Left lung (tissue), 10 donors: ENCODE results near the gene DCAF8L2. TPM values are rescaled to one million over a fixed set of nuclear protein-coding genes. Genes with fewer than 3 reads are reported as not detected.
A peak's percentile ranks its signal among the peaks of the same experiment; 100 is the strongest.
"Not testable (repeated sequence)": the region's sequence is repeated elsewhere in the genome, so short reads cannot be mapped to it uniquely, and the experiment has no call there.

Source experiments
- ATAC-seq: fragments of 200-7000 bp; cut with Tn5 transposase; one replicate; pipeline ENCODE4 v1.9.1; 2020; ENCODE audit warnings: moderate library complexity
- DNase-seq, 4 donors: peaks; one replicate each; pipeline ENCODE4 v3.0.0-alpha.2; 2013 to 2020
- H3K27ac ChIP-seq, 2 donors: fragments of 200-600 bp; sonication (generic) in 1 of 2; one replicate each; pipeline versions ENCODE4 v1.5.0 to v1.8.0; 2020 to 2021
- H3K27me3 ChIP-seq, 2 donors: fragments of 200-600 bp; sonication (generic) in 1 of 2; one replicate each; pipeline versions ENCODE4 v1.5.0 to v1.8.0; 2020 to 2021
- H3K36me3 ChIP-seq, 2 donors: fragments of 200-600 bp; sonication (generic) in 1 of 2; one replicate each; pipeline versions ENCODE4 v1.5.0 to v1.8.0; 2020 to 2021
- H3K4me1 ChIP-seq, 2 donors: fragments of 200-600 bp; one replicate each; pipeline ENCODE4 v1.8.0; 2021
- H3K4me3 ChIP-seq, 2 donors: fragments of 200-600 bp; sonication (generic) in 1 of 2; one replicate each; pipeline versions ENCODE4 v1.5.0 to v1.8.0; 2020 to 2021; ENCODE audit warnings: mild to moderate bottlenecking in 1 of 2
- H3K9me3 ChIP-seq, 2 donors: fragments of 200-600 bp; sonication (generic) in 1 of 2; one replicate each; pipeline versions ENCODE4 v1.5.0 to v1.8.0; 2020 to 2021
- intact Hi-C, 2 donors: fragments of 100-400 bp; cut with DNase I; formaldehyde crosslinking; loops; one replicate each; pipeline versions ENCODE4 v1.11.2 to v1.14.2; 2022
- polyA plus RNA-seq, 6 donors: library from polyadenylated mRNA; unstranded; fragments of 120-200 nt; gene quantifications; one replicate each; pipeline ENCODE4 v1.2.1, GENCODE V29; 2013; ENCODE audit not compliant: insufficient read length in 6 of 6
- total RNA-seq, 2 donors: library from RNA; stranded (reverse); fragmentation: NEBNext Ultra II Directional; extraction: Animal tissue kit (Norgen Biotek cat#: 25700); gene quantifications; one replicate each; pipeline ENCODE4 v1.2.1, GENCODE V29; 2021
- TF ChIP-seq, protein P1 (sequence below), 2 donors: fragments of 200-600 bp; sonication (generic) in 1 of 2; IDR thresholded peaks; one replicate each; pipeline versions ENCODE4 v1.5.0 to v1.8.0; 2021; ENCODE audit warnings: antibody characterized with exemption in 2 of 2
- donor health status: DM: no; HTN: yes; CAD: no.
- donor health status: DM: no; HTN: no; CAD: no.

The DCAF8L2 gene
- total and polyA plus RNA-seq, 8 donors, result not detected

DNA sequence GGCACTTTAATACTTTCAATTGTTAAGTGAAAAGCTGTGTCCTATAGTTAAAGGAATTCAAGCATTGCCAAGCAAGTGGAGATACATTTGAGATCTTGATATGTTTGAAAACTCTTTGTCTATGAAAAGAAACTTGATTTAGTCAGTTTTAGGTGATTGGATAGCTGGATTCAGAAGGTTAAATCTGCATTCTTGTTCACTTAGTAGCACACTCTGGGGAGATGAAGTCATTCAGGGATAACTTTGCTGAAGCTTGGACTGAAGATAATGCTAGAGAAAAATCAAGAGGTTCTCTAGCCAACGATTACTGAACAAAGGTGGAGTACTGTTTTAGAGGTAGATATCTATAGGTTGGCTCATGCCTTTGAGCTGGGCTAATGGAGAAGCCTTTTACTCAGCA lies 90.6 kb downstream of the DCAF8L2 start:
- DNase-seq (no peak), ATAC-seq (no peak)
- Histone ChIP-seq H3K4me3 (no peak overlapping the region), H3K9me3 (no peaks in the 10 kb centered on the region), H3K36me3 (no peaks in the 10 kb centered on the region), H3K27ac (no peak overlapping the region), H3K4me1 (no peaks in the 10 kb centered on the region), H3K27me3 (no peaks in the 10 kb centered on the region)
- intact Hi-C loops, result no loop called here
- TF ChIP-seq, protein P1, sequence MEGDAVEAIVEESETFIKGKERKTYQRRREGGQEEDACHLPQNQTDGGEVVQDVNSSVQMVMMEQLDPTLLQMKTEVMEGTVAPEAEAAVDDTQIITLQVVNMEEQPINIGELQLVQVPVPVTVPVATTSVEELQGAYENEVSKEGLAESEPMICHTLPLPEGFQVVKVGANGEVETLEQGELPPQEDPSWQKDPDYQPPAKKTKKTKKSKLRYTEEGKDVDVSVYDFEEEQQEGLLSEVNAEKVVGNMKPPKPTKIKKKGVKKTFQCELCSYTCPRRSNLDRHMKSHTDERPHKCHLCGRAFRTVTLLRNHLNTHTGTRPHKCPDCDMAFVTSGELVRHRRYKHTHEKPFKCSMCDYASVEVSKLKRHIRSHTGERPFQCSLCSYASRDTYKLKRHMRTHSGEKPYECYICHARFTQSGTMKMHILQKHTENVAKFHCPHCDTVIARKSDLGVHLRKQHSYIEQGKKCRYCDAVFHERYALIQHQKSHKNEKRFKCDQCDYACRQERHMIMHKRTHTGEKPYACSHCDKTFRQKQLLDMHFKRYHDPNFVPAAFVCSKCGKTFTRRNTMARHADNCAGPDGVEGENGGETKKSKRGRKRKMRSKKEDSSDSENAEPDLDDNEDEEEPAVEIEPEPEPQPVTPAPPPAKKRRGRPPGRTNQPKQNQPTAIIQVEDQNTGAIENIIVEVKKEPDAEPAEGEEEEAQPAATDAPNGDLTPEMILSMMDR (IDR thresholded peaks at IDR 0.05), result no peak

DNA sequence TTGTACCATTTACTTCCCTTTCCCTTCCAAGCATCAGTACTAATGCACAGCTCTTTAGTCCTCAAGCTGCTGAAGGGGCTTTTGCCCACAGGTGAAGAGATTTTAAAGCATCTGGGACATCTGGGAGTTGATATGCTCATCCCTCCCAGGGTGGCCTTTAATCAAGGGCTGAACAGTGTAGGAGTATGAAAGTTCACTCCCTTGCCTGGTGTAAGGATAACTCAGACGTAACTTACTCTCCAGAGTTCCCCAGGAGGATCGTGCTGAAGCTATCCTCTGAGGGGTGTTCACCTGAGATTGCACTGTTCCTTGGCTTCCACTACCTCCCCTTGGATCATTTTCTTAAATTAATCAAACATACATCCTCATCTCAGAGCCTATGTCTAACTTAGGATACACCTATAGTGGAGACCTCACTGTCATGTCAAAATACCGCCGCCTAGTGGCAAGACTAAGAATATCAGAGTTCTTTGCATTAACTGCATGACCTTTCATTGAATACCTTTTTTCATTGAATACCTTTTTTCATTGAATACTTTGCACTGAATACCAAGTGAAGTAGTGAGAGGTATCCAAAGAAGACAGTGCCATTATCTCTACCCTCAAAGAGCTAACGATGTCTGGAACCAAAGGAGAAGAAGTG lies 93.5 kb downstream of the DCAF8L2 start:
- ATAC-seq (peak; percentile 33), DNase-seq (peak in 1 of 4 donors; percentile 7)
- TF ChIP-seq, protein P1 (IDR thresholded peaks at IDR 0.05), result peak in 1 of 2 donors; percentile 27
- H3K27ac ChIP-seq, H3K4me3 ChIP-seq, H3K36me3 ChIP-seq, intact Hi-C loops, H3K27me3 ChIP-seq, H3K9me3 ChIP-seq, H3K4me1 ChIP-seq: not testable (repeated sequence)

DNA sequence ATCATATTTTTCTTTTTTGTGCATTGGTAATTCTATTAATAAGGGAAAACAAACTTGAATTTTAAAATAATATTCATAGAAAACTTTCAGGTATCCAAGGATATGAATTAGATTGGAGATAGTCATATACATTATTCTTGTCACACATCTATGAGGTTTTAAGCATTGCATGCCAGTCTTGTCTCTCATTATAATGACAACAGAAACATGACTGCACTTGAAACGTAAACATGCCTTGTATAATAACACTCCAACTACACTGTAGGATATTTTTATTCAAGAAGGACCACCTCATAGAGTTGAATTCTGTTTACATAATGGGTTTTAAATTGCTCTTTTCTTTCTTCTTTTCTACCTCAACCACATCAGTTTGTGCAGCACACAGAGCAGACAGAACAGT lies 104.5 kb downstream of the DCAF8L2 start:
- Histone ChIP-seq H3K4me3 (no peak overlapping the region), H3K9me3 (no peaks in the 10 kb centered on the region), H3K27me3 (peaks cover 0 to 2% of the 10 kb centered on the region in 2 donors), H3K4me1 (no peaks in the 10 kb centered on the region), H3K36me3 (no peaks in the 10 kb centered on the region), H3K27ac (no peak overlapping the region)
- ATAC-seq (no peak), DNase-seq (no peak)
- intact Hi-C loops, result no loop called here
- TF ChIP-seq, protein P1 (IDR thresholded peaks at IDR 0.05), result no peak

DNA sequence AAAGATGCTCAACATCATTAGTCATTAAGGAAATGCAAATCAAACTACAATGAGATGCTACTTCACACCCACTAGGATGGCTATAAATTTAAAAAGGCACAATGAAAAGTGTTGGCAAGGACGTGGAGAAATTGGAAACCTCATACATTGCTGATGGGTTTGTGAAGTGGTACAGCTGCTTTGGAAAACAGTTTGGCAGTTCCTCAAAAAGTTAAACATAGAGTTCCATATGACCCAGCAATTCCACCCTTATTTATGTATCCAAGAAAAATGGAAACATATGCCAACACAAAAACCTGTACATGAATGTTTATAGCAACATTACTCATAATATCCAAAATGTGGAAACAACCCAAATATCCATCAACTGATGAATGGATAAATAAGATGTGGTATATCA lies 116.4 kb downstream of the DCAF8L2 start:
- no peak overlapping the region for H3K4me3 ChIP-seq
- H3K9me3 ChIP-seq, result no peaks in the 10 kb centered on the region
- TF ChIP-seq, protein P1 (IDR thresholded peaks at IDR 0.05), result no peak
- ATAC-seq (no peak), DNase-seq (no peak)
- no peak overlapping the region for H3K27ac ChIP-seq
- H3K27me3 ChIP-seq, result no peaks in the 10 kb centered on the region
- no peaks in the 10 kb centered on the region for H3K4me1 ChIP-seq
- intact Hi-C loops, result no loop called here
- no peaks in the 10 kb centered on the region for H3K36me3 ChIP-seq

GRCh38 chrX:27715610-27716009 lies 125.5 kb downstream of the DCAF8L2 start:
- Histone ChIP-seq H3K36me3 (no peaks in the 10 kb centered on the region), H3K4me1 (no peaks in the 10 kb centered on the region), H3K27ac (no peak overlapping the region), H3K27me3 (no peaks in the 10 kb centered on the region), H3K4me3 (no peak overlapping the region), H3K9me3 (no peaks in the 10 kb centered on the region)
- no peak for DNase-seq
- no peak for ATAC-seq
- intact Hi-C loops, result no loop called here
- TF ChIP-seq, protein P1 (IDR thresholded peaks at IDR 0.05), result no peak
